K562 (cell line): Measurements from ENCODE around the gene LYPD6B. TPM values are rescaled to one million over a fixed set of nuclear protein-coding genes. Genes with fewer than 3 reads are reported as not detected.

ENCODE experiments used
- ATAC-seq: fragments of 200-7000 bp; cut with Tn5 transposase; 3 replicates; pipeline ENCODE4 v1.9.1; 2020; ENCODE audit warnings: moderate library complexity
- BruUV-seq: library from RNA; stranded (reverse); fragments of 400-500 nt; replicated peaks from 2 replicates; lab custom pipeline; 2021; lab: Mats Ljungman, UMichigan
- CTCF ChIA-PET: fragments of 300-600 bp; formaldehyde crosslinking; extraction: SDS; loops from one replicate; lab custom pipeline; 2021; ENCODE audit warnings: low intra/inter-chr PET ratio; lab: Yijun Ruan, JAX
- POLR2A ChIA-PET: fragments of 300-600, 350-650 bp; sonication (Branson Sonifier 250); formaldehyde crosslinking; extraction: SDS; loops from one replicate; lab custom pipeline; 2021; ENCODE audit warnings: antibody characterized with exemption, inconsistent platforms; lab: Yijun Ruan, JAX
- DNase-seq, 4 experiments: peaks; one replicate each; pipeline versions ENCODE4 v3.0.0 to v3.0.0-alpha.2; 2011 to 2018; ENCODE audit warnings: low spot score in 3 of 4, mixed read lengths in 3 of 4; ENCODE audit errors: extremely low read depth in 1 of 4
- FAIRE-seq: peaks from 2 replicates; lab custom pipeline; 2011; peaks lifted over from hg19 to GRCh38; lab: Jason Lieb, UNC
- H2AFZ ChIP-seq: 2 replicates; pipeline ENCODE4 v1.6.0; 2011; ENCODE audit warnings: low read depth, low read length, control low read depth, inconsistent platforms
- H3K27ac ChIP-seq: fragments of 200-600 bp; 3 replicates; pipeline ENCODE4 v1.8.0; 2011; ENCODE audit warnings: low read depth, mild to moderate bottlenecking, control low read depth, inconsistent platforms, low read length, moderate library complexity, mixed read lengths; ENCODE audit errors: extremely low read depth
- H3K27me3 ChIP-seq, 2 experiments: fragments of 300-600 bp in 1 of 2; 2 replicates in 1 of 2; 3 replicates in 1 of 2; pipeline versions ENCODE4 v1.6.0 to v1.8.0; 2011; ENCODE audit warnings: inconsistent platforms in 2 of 2, low read length in 2 of 2, mild to moderate bottlenecking in 1 of 2, mixed read lengths in 1 of 2, moderate library complexity in 1 of 2; ENCODE audit not compliant: control insufficient read depth in 2 of 2, insufficient read depth in 2 of 2
- H3K36me3 ChIP-seq: fragments of 300-600 bp; 3 replicates; pipeline ENCODE4 v1.8.0; 2011; ENCODE audit warnings: mild to moderate bottlenecking, low read length, inconsistent platforms; ENCODE audit not compliant: control insufficient read depth, insufficient read depth
- H3K4me1 ChIP-seq, 2 experiments: fragments of 200-600 bp in 1 of 2; replicated peaks in 1 of 2; 2 replicates in 1 of 2; 3 replicates in 1 of 2; pipeline versions ENCODE4 v1.5.1 to v1.8.0; 2011; ENCODE audit warnings: inconsistent platforms in 2 of 2, low read length in 2 of 2, mild to moderate bottlenecking in 1 of 2, mixed read lengths in 1 of 2, moderate library complexity in 1 of 2; ENCODE audit not compliant: control insufficient read depth in 2 of 2, insufficient read depth in 2 of 2
- H3K4me2 ChIP-seq: 2 replicates; pipeline ENCODE4 v1.6.1; 2011; ENCODE audit warnings: low read length, control low read depth, inconsistent platforms, mixed read lengths; ENCODE audit not compliant: insufficient read depth
- H3K4me3 ChIP-seq: fragments of 200-600 bp; sonication (generic), shearing (Covaris generic); 2 replicates; pipeline ENCODE4 v1.5.1; 2016; ENCODE audit warnings: control low read depth, inconsistent platforms
- H3K79me2 ChIP-seq: fragments of 200-600 bp; 3 replicates; pipeline ENCODE4 v1.8.0; 2011; ENCODE audit warnings: low read length, inconsistent platforms; ENCODE audit not compliant: control insufficient read depth, insufficient read depth
- H3K9ac ChIP-seq, 2 experiments: 2 replicates each; pipeline versions ENCODE4 v1.6.0 to v1.6.1; 2011; ENCODE audit warnings: low read depth in 2 of 2, low read length in 2 of 2, control low read depth in 1 of 2, inconsistent platforms in 1 of 2, mild to moderate bottlenecking in 1 of 2, mixed read lengths in 1 of 2; ENCODE audit not compliant: insufficient read depth in 1 of 2
- H3K9me1 ChIP-seq: one replicate; pipeline ENCODE4 v1.6.0; 2011; ENCODE audit warnings: inconsistent platforms, mild to moderate bottlenecking, low read length, moderate library complexity; ENCODE audit not compliant: control insufficient read depth, insufficient read depth
- H3K9me3 ChIP-seq: replicated peaks from 2 replicates; pipeline ENCODE4 v1.5.1; 2011; ENCODE audit warnings: low read depth, low read length, inconsistent platforms; ENCODE audit not compliant: control insufficient read depth, insufficient read depth
- H4K20me1 ChIP-seq: replicated peaks from 2 replicates; pipeline ENCODE4 v1.6.1; 2011; ENCODE audit warnings: low read length, inconsistent platforms, mixed read lengths; ENCODE audit not compliant: control insufficient read depth, insufficient read depth
- FOS ChIP-seq: IDR thresholded peaks from 3 replicates; pipeline ENCODE4 v1.6.1; 2011; ENCODE audit not compliant: insufficient read length; ENCODE audit errors: extremely low read depth
- GATAD2A ChIP-seq: fragments of 450-650 bp; IDR thresholded peaks from 2 replicates; pipeline ENCODE4 v1.6.1; 2017
- NFE2L1 ChIP-seq: fragments of 450-650 bp; IDR thresholded peaks from 2 replicates; pipeline ENCODE4 v1.6.1; 2016; ENCODE audit warnings: missing genetic modification characterization, low read depth, mild to moderate bottlenecking, missing compliant biosample characterization, moderate library complexity, borderline replicate concordance
- NR1H2 ChIP-seq: sonication (generic); formaldehyde crosslinking; IDR thresholded peaks from 2 replicates; pipeline ENCODE4 v1.4.0; 2020; ENCODE audit warnings: mild to moderate bottlenecking, missing genetic modification reagents
- POLR2AphosphoS2 ChIP-seq: IDR thresholded peaks from 2 replicates; pipeline ENCODE4 v1.6.1; 2012; ENCODE audit warnings: low read length, improper control_type of control experiment
- PRMT5 ChIP-seq: sonication (generic); formaldehyde crosslinking; IDR thresholded peaks from 2 replicates; pipeline ENCODE4 v1.5.0; 2020; ENCODE audit warnings: missing genetic modification reagents
- SMARCC2 ChIP-seq: fragments of 450-650 bp; IDR thresholded peaks from 2 replicates; pipeline ENCODE4 v1.6.1; 2017; ENCODE audit warnings: antibody characterized with exemption, moderate library complexity, mild to moderate bottlenecking, low read depth
- USF1 ChIP-seq: sonication (generic); formaldehyde crosslinking; IDR thresholded peaks from 2 replicates; pipeline ENCODE4 v1.9.0; 2022; ENCODE audit warnings: mild to moderate bottlenecking, missing genetic modification reagents
- ZNF146 ChIP-seq: IDR thresholded peaks from one replicate; pipeline ENCODE4 v1.6.1; 2018; ENCODE audit warnings: missing compliant biosample characterization; ENCODE audit not compliant: unreplicated experiment
- ZNF23 ChIP-seq: fragments of 250-450 bp; sonication (Bioruptor Pico); IDR thresholded peaks from 2 replicates; pipeline ENCODE4 v1.4.0; 2020; ENCODE audit warnings: mild to moderate bottlenecking
- ZNF778 ChIP-seq: fragments of 450-650 bp; formaldehyde crosslinking; IDR thresholded peaks from 2 replicates; pipeline ENCODE4 v1.4.0; 2020; ENCODE audit warnings: mild to moderate bottlenecking, moderate library complexity
- WGBS: fragments of 100-300 bp; shearing (Covaris generic); methylation state at CpG from one replicate; pipeline ENCODE4 v1.1.6; 2016; ENCODE audit warnings: low coverage, mixed read lengths; ENCODE audit not compliant: insufficient coverage; ENCODE audit errors: missing lambda C conversion rate; 5-methylcytosine and 5-hydroxymethylcytosine counted together
- in situ Hi-C: fragments of 300-500 bp; cut with MboI; formaldehyde crosslinking; loops from 4 replicates; pipeline ENCODE4 v1.15.0; 2018; ENCODE audit warnings: inconsistent platforms, mixed read lengths
- intact Hi-C: fragments of 100-400 bp; cut with micrococcal nuclease; formaldehyde crosslinking; loops from 2 replicates; pipeline ENCODE4 v1.14.2; 2022
- polyA plus RNA-seq, 8 experiments: library from polyadenylated mRNA; depleted of rRNA in 4 of 8; stranded (reverse) in 5 of 8; unstranded in 3 of 8; fragments of >200 nt; fragmentation: Nextera tagmentation in 2 of 8; fragmentation: Illumina TruSeq in 1 of 8; extraction: Ambion mirVana in 2 of 8; extraction: Trizol in 1 of 8; gene quantifications; 2 replicates each; pipeline versions ENCODE4 v1.2.1 to v1.2.3, GENCODE V29; 2011 to 2014; ENCODE audit warnings: inconsistent platforms in 1 of 8, missing spikeins in 1 of 8
- total RNA-seq, 7 experiments: library from RNA; depleted of rRNA in 6 of 7; stranded (reverse); fragments of >200 nt in 6 of 7; fragmentation: Illumina TruSeq in 2 of 7; extraction: Trizol in 2 of 7; gene quantifications; 2 replicates each; pipeline versions ENCODE4 v1.2.1 to v1.2.3, GENCODE V29; 2011 to 2021; ENCODE audit warnings: low replicate concordance in 1 of 7
- TF ChIP-seq, protein P1 (sequence below), 2 experiments: fragments of 450-650 bp; IDR thresholded peaks; 2 replicates each; pipeline ENCODE4 v1.6.1; 2016; ENCODE audit warnings: mild to moderate bottlenecking in 2 of 2, borderline replicate concordance in 1 of 2, low read depth in 1 of 2, moderate library complexity in 1 of 2
- TF ChIP-seq, protein P2 (sequence below): IDR thresholded peaks from 3 replicates; pipeline ENCODE4 v1.6.1; 2011; ENCODE audit warnings: borderline replicate concordance, mild to moderate bottlenecking; ENCODE audit not compliant: insufficient read length, insufficient read depth

Gene LYPD6B
- total and polyA plus RNA-seq, 9 of the 15 experiments (the other 6 are each of a cell fraction or from before 2014, with no cell fraction given): not detected

- Histone ChIP-seq H3K9me3 (no peaks in the 10 kb centered on the region), H3K79me2 (no peaks in the 10 kb centered on the region), H3K36me3 (no peaks in the 10 kb centered on the region), H3K27ac (no peak overlapping the region), H3K27me3 (no peaks in the 10 kb centered on the region), H3K9ac (no peak overlapping the region), H3K4me3 (no peak overlapping the region), H3K4me2 (no peak overlapping the region), H4K20me1 (no peaks in the 10 kb centered on the region), H3K9me1 (no peaks in the 10 kb centered on the region), H3K4me1 (no peaks in the 10 kb centered on the region), H2AFZ (no peak overlapping the region)
- 2% methylated on average over 2 of the region's 2 CpGs for WGBS
- CTCF ChIA-PET: no interaction called here
- BruUV-seq: no TSS peak
- intact Hi-C loops (no loop called here), in situ Hi-C loops (no loop called here)
- FAIRE-seq (no peak), DNase-seq (no peak), ATAC-seq (no peak)
- POLR2A ChIA-PET: no interaction called here
- TF ChIP-seq, protein P1, sequence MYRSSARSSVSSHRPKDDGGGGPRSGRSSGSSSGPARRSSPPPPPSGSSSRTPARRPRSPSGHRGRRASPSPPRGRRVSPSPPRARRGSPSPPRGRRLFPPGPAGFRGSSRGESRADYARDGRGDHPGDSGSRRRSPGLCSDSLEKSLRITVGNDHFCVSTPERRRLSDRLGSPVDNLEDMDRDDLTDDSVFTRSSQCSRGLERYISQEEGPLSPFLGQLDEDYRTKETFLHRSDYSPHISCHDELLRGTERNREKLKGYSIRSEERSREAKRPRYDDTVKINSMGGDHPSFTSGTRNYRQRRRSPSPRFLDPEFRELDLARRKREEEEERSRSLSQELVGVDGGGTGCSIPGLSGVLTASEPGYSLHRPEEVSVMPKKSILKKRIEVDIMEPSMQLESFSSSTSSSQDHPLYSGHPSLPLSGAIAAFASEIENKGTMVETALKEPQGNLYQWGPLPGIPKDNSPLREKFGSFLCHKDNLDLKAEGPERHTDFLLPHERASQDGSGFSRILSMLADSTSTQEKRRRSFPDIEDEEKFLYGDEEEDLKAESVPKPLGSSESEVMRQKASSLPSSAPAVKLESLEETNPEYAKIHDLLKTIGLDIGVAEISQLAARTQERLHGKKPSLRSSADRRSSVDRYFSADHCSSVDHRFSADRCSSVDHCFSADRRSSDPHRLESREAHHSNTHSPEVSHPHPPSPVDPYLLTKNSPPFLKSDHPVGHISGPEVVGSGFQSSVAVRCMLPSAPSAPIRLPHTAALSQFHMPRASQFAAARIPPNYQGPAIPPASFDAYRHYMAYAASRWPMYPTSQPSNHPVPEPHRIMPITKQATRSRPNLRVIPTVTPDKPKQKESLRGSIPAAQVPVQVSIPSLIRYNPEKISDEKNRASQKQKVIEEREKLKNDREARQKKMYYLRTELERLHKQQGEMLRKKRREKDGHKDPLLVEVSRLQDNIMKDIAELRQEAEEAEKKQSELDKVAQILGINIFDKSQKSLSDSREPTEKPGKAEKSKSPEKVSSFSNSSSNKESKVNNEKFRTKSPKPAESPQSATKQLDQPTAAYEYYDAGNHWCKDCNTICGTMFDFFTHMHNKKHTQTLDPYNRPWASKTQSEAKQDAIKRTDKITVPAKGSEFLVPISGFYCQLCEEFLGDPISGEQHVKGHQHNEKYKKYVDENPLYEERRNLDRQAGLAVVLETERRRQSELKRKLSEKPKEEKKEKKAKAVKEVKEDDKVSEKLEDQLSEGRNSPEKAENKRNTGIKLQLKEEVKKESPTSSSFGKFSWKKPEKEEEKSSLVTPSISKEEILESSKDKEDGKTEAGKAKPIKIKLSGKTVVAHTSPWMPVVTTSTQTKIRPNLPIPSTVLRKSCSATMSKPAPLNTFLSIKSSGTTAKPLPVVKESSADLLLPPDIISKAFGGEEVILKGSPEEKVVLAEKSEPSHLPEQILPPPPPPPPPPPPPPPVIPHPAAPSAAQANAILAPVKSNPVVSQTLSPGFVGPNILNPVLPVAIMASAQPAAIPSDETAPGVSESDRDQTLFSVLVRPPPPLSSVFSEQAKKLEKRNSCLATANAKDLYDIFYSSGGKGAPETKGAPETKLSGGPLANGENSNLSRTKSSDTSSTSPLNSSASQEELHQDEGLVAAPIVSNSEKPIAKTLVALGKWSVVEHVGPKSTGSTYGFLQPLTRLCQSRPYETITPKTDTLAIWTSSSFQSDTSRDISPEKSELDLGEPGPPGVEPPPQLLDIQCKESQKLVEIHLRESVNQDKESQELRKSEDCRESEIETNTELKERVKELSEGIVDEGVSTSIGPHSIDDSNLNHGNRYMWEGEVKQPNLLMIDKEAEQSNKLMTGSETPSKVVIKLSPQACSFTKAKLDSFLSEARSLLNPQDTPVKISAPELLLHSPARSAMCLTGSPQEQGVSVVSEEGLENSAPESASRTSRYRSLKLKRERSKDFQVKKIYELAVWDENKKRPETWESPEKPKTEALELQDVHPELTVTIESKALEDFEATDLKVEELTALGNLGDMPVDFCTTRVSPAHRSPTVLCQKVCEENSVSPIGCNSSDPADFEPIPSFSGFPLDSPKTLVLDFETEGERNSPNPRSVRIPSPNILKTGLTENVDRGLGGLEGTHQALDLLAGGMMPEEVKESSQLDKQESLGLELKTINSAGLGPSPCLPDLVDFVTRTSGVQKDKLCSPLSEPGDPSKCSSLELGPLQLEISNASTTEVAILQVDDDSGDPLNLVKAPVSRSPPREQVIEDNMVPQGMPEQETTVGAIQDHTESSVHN (IDR thresholded peaks at IDR 0.05; ENCODE audit: borderline replicate concordance in 1 of 2, low read depth in 1 of 2): no peak
- TF ChIP-seq GATAD2A (no peak), POLR2AphosphoS2 (no peak), ZNF23 (no peak), FOS (no peak), NR1H2 (no peak), SMARCC2 (no peak), NFE2L1 (no peak), ZNF146 (no peak), USF1 (CRISPR knock-in tag) (no peak), PRMT5 (CRISPR knock-in tag) (no peak), ZNF778 (CRISPR knock-in tag) (no peak)
- TF ChIP-seq, protein P2, sequence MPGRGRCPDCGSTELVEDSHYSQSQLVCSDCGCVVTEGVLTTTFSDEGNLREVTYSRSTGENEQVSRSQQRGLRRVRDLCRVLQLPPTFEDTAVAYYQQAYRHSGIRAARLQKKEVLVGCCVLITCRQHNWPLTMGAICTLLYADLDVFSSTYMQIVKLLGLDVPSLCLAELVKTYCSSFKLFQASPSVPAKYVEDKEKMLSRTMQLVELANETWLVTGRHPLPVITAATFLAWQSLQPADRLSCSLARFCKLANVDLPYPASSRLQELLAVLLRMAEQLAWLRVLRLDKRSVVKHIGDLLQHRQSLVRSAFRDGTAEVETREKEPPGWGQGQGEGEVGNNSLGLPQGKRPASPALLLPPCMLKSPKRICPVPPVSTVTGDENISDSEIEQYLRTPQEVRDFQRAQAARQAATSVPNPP: no peak
Observed at GRCh38 chr2:149093579-149093978, 55.1 kb downstream of the LYPD6B start.
